A549 (cell line): ENCODE results near the gene HS3ST6.

Experiments
- POLR2A ChIP-seq: IDR thresholded peaks from 2 replicates; pipeline ENCODE4 v1.6.1; 2012; ENCODE audit warnings: mild to moderate bottlenecking, low read length
- POLR2AphosphoS2 ChIP-seq: conservative IDR thresholded peaks from 2 replicates; pipeline ENCODE4 v1.6.1; 2012; ENCODE audit warnings: low read length, improper control_type of control experiment, inconsistent platforms
- RARB ChIP-seq: fragments of 250-450 bp; sonication (Bioruptor Pico); IDR thresholded peaks from 2 replicates; pipeline ENCODE4 v1.8.0; 2021; ENCODE audit warnings: mild to moderate bottlenecking, moderate library complexity
- TF ChIP-seq, protein P1 (sequence below): fragments of >200 bp; sonication (Bioruptor Twin); formaldehyde crosslinking; IDR thresholded peaks from 3 replicates; pipeline ENCODE4 v1.5.1; 2016

DNA sequence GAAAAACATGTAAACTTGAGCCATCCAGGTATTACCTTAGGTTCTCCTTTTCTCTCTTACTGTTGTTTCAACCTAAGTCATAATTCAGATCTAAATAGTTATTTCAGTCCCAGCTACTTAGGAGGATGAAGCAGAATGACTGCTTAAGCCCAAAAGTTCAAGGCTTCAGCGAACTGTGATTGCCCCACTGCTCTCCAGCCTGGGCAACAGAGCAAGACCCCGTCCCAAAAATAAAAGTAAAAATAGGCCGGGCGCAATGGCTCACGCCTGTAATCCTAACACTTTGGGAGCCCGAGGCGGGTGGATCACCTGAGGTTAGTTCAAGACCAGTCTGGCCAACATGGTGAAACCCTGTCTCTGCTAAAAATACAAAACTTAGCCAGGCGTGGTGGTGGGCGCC lies 55.8 kb downstream of the HS3ST6 start:
- TF ChIP-seq, protein P1, sequence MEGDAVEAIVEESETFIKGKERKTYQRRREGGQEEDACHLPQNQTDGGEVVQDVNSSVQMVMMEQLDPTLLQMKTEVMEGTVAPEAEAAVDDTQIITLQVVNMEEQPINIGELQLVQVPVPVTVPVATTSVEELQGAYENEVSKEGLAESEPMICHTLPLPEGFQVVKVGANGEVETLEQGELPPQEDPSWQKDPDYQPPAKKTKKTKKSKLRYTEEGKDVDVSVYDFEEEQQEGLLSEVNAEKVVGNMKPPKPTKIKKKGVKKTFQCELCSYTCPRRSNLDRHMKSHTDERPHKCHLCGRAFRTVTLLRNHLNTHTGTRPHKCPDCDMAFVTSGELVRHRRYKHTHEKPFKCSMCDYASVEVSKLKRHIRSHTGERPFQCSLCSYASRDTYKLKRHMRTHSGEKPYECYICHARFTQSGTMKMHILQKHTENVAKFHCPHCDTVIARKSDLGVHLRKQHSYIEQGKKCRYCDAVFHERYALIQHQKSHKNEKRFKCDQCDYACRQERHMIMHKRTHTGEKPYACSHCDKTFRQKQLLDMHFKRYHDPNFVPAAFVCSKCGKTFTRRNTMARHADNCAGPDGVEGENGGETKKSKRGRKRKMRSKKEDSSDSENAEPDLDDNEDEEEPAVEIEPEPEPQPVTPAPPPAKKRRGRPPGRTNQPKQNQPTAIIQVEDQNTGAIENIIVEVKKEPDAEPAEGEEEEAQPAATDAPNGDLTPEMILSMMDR: no peak
- TF ChIP-seq RARB (CRISPR knock-in tag) (no peak), POLR2A (no peak), POLR2AphosphoS2 (no peak)
